ENCODE data around the gene OR5V1.

- TF ChIP-seq POLR2AphosphoS5 (IDR thresholded peaks at IDR 0.05) = no peak
- TF ChIP-seq CTCF (IDR thresholded peaks at IDR 0.05) = no peak
Observed at GRCh38 chr6:29368765-29369164, at the start of gene OR5V1.
